ENCODE data around the gene ARSB.

- no peak for TF ChIP-seq CTCF (IDR thresholded peaks at IDR 0.05)
- no peak for TF ChIP-seq POLR2A (IDR thresholded peaks at IDR 0.05)
Measured at GRCh38 chr5:78734094-78734845, 250.8 kb downstream of the ARSB start.

All from breast epithelium (tissue), 3 donors.